ENCODE measurements around the gene UPF2.

Gene UPF2

DNA sequence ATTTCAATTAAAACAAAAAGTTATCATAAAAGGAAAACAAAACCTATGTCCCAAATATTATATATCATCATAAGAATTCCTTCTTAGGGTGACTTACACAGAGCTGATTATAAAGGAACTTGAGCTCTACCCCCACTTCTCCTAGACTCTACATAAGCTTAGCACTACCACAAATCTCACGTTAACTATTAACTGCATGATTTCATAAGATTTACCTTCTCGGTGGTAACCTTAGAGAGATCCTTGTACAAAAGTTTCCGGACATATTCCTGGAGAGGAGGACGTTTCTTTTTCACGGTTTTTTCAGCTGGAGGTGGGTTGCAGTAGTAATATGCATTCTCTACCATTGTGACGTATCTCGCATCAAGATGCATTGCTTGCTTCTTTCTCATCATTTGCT, 83.7 kb downstream of the UPF2 start:
- DNase-seq (ENCODE audit: low spot score) = no peak

DNA sequence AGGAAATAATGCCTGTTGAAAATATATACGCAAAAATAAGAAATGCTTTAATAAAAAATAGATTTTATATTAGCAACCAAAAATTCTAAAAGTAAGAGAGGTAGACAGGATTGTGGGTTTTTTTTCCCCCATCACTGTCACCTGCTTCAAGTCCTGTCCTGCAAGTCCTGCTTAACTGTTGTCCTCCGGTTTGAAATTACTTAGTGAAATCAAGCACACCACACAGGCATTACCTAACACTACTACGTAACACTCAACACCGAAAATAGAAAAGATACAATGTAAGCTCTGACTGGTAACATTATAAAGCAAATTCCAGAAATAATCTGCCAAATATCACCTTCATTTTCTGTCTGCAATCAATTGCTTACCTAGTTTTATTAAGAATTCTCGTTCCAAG, 90.9 kb downstream of the UPF2 start:
- no peak for DNase-seq (ENCODE audit: low spot score)

DNA sequence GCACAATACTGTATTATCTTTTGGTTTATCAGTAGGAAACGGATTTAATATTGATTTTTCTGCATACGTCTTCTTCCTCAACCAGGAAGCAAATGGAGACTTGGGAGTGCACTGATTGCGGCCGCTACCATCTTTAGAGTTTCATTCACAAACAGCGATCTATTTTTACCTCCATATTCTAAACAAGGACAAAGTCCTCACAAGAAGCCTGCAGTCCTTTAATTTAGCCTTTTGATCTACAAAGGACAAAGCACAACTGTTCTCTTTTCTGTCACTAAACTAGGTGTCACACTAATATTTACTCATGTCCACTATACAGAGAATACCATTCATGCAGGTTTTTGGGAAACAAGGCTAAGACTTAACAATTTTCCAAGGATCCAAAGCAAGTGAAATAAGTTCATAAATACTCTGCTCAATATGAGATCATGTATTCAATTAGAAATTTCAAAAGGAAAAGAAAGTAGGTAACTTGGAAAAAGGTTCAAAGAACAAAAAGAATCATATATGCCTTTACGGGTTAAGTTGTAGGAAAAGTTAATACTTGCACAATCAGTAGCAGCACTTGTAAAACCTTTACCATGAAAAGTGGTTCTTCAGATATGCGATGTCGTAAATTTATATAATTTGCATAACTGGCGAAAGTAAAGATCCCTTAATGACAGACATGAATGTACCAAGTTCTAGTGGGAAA, 92.1 kb downstream of the UPF2 start:
- peak; percentile 12 for DNase-seq (ENCODE audit: low spot score)

DNA sequence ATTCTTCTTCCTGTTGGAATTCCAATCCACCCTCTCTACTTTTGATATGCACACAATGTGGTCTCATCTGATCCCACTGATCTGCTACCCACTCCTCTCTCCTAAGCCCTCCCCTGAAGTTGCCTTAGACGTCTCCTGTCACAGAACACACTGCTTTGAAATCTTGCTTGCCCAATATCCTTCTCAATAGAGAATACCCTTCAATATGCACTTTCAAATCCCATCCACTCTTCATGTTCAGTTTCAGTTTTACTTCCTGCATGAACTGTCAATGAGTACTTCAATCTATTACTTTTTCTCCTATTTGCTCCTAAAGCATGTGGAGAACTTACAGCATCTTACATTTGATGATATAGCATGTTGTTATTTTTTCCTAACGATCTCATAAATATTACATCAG, 93.5 kb downstream of the UPF2 start:
- DNase-seq (ENCODE audit: low spot score) = no peak

DNA sequence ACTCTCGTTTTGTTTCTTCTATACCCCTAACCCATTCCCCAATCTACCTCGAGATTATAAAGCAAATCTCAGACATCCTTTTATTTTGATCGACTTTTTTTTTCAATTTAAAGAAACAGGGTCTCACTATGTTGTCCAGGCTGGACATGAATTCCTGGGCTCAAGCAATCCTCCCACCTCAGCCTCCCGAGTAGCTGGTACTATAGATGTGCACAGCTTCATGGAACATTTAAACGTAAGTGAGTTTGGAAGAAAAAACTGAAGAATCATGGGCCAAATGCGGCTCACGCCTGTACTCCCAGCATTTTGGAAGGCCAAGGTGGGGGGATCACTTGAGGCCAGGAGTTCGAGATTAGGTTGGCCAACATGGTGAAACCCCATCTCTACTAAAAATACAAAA, 96.0 kb downstream of the UPF2 start:
- DNase-seq (ENCODE audit: low spot score) = no peak

DNA sequence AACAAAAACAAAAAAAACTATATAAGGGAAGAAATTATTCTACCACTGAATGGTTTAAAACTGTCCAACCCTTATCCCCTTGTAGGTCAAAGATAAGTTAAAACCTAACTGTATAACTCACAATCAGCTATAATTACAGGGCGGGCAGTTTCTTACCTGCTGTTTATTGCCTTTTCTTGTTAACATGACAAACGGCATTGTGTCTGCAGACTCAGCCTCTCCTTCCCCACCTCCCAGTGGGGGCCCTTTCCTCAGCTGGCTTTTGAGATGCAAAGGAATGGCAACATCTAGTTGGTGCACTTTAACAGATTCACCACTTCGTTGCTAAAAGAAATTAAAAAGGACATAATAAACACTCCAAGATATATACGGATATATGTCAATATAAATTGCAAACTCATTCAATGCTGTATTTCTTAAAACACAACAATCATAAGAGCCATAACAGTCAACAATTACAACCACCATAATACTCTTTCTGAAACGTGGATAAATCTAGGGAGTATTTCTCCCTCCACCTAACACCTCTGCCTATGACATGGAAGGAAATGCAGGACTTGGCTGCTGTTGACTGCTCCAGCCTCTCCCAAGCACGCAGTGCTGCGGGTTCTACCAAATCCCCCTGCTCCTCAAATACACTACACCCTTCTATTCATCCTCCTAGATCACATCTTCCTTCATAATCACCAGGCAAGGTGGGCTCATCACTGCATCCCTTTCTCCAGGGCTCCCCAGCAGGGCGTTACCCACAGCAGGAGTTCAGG, 106.0 kb downstream of the UPF2 start:
- DNase-seq (ENCODE audit: low spot score) = no peak

DNA sequence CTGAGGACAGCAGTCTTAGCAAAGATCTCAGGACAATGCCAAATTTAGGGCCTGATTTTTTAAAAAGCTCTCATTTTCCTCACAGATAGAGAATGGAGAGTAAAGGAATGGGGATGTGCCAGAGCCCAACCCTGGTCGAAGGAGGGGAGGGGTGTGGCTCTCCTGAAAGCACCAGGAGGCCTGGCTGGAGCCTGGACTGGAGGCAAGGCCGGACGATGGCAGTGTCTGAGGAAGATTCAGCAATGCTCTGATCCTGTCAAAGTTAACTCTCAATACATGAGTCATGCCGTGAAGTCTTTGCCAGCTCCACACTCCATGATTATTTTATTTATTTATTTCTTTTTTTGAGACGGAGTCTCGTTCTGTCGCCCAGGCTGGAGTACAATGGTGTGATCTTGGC, 108.3 kb downstream of the UPF2 start:
- no peak for DNase-seq (ENCODE audit: low spot score)

DNA sequence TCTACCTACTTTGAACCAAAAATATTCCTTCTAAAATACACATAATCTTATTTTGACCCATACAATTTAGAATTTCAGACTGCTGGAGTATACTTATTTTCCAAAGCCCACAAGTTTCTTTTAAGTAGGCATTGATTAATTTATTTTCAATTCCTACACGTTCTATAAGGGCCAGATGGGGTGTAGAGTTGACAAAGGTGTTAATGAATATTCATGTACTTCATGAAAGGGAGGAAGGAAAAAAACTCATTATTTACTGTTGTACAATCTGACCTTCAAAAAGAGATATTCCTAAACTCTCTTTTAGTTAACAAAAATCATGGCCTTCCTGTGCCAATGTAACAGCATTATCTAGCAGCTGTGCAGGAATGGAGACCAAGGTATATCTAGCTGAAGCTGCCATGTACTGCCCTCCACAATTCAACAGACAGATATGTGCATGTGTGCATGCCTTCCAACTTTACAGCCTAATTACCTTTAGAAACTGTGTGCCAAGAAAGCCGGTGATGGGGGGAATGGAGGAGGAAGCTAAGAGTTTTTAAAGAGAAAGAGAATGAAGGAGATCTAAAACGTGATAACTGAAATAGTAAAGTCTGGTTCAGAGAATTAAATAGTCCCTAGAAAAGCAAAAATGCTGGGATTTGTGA, 108.9 kb downstream of the UPF2 start:
- DNase-seq (ENCODE audit: low spot score) = no peak

DNA sequence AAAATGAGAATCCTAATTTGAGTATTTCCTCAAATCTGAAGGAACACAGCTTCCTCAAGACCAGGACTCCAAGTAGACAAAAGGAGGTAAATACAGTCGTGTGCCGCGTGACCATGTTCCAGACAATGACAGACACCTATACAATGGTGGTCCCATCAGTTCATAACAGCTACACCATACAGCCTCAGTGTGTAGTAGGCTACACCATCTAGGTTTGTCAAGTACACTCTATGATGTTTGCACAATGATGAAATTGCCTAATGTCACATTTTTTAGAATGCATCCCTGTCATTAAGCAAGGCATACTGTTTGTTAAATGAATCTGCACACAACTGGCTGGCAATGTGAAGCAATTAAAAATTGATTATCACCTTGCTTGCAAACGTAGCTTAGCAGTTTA, 111.6 kb downstream of the UPF2 start:
- no peak for DNase-seq (ENCODE audit: low spot score)

DNA sequence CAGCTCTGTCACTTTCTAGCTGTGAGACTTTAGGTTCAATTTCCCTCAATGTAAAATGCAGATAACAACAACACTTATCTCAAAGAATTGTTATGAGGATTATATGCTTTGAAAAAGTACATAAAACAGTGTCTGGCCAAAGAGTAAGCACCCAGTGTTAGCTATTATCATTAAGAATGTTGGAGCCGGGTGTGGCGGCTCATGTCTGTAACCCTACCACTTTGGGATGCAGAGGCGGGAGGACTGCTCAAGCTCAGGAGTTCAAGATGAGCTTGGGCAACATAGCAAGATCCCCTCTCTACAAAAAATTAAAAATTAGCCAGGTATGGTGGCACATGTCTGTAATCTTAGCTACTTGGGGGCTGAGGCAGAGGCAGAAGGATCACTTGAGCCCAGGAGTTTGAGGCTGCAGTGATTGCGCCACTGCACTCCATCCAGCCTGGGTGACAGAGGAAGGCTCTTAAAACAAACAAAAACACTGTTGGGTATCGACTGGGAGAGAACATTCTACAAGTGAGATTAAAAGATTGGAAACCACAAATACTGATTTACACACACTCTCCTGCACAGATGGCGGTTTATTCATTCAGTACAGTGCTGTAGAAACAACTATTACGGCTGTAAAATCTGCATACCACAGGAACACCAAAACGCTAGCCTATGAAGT, 112.2 kb downstream of the UPF2 start:
- no peak for DNase-seq (ENCODE audit: low spot score)

DNA sequence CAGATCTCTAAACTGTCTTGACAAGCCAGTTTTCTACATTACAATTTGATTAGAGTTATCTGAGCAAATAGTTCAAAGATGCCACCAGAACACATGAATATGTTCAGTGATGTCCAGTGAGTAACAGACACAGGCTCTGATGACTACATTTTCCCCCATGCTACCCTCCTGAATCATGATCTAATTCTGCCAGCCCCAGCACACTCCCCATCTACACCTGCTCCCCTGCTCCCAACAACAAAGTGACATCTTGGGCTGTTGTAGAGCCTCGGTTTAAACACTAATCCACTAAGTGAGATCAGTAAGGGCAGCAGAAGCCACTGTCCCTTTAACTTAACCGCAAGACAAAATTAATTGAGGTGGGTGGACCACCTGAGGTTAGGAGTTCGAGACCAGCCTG, 114.9 kb downstream of the UPF2 start:
- DNase-seq (ENCODE audit: low spot score) = no peak

DNA sequence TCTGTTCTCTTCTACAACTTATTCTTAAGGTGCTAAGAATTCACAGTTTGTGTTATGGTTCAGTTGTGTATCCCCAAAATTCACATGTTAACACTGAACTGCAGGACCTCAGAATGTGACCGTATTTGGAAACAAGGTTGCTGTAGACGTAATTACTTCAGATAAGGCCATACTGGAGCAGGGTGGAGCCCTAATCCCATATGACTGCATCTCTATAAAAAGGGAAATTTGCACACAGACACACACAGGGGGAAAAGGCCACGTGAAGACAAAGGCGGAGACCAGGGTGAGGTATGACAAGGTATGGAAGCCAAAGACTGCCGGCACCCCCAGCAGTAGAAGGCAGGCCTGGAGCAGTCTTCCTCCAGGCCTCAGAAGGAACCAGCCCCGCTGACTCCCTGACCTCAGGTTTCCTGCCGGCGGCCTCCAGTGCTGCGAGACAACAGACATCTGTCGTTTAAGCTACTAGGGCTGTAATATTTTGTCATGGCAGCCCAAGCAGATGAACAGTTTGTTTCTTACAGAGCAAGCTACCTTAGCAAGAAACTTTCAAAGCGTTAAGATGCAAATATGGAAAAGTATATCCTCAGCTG, 120.7 kb downstream of the UPF2 start:
- DNase-seq (ENCODE audit: low spot score) = no peak

DNA sequence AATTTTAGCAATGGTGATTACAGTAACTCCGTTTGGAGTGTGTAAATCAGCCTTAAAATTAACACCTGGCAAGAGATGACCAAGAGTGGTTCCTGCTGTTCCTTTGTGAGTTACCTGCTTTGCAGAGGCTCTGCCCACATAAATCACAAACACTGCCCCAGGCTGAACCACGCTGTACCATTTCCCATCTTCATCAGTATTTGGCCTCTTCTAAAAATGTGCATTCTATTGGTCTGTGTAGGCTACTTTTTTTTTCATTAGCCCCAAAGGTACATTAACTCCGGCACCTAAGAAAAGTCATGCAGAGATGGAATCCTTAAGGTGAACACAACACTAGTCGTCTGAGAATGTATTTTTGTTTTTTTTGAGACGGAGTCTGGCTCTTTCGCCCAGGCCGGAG, 123.3 kb downstream of the UPF2 start:
- DNase-seq (ENCODE audit: low spot score) = no peak

DNA sequence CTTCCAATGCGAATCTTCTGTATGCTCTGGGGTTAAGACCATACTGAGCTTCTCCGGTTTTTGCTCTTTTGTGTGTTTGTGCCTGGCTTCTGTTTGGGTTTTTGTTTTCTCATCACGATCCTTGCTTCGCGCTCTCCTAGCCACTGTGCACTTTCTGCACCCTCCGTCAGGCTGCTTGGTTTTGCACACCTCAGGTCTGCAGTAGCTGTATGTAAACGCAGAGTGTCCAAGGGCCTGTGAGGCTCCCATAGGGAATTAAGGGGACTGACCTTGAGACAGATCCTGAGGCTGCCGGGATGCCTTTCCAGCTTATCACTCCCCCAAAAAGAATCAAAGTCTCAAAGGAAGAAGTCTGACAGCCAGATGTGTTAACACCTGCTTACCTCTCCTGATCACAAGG, 124.2 kb downstream of the UPF2 start:
- no peak for DNase-seq (ENCODE audit: low spot score)

DNA sequence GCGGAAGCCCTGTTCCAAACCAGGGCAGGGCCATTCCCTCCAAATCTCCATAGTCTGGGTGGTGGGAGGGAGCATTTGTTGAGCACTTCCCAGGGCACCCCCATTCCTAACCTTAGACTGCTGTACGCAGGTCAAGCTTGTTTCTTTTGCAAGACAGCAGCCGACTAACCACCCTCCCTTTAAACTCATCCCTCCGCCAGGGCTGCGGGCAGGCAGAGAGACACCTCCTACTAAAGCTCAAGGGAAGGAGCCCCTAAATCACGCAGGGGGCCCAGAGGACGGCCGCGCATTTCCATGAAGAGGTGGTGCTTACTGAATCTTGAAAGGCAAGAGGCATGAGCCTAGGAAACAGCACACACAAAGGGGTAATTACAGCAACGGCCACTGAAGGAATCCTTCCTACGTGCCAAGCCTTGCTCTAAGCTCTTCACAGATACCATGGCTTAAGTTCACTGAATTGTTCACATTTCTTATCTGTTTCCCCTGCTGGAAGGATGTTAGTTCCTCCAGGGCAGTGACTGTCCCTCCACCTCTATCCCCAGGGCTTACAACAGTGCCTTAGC, 129.4 kb downstream of the UPF2 start:
- DNase-seq (ENCODE audit: low spot score) = no peak

DNA sequence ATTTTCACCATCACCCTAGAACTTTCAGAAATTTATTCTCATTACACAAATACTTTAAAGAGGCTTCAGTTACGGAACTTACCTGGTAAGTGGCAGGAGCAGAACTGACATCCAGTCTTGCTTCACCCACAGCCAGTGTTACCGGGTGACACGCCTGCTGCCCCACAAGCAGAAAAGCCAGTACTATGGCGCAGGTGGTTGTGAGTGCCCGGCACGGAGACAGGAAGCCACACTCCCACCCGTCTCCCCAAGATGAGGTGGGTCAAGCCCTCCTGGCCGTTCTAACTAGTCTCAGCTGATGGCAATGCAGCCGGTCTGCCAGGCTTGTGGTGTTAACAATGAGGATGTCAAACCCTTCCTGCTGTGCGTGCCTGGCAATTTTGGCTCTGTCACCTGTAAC, 132.5 kb downstream of the UPF2 start:
- DNase-seq (ENCODE audit: low spot score) = no peak

DNA sequence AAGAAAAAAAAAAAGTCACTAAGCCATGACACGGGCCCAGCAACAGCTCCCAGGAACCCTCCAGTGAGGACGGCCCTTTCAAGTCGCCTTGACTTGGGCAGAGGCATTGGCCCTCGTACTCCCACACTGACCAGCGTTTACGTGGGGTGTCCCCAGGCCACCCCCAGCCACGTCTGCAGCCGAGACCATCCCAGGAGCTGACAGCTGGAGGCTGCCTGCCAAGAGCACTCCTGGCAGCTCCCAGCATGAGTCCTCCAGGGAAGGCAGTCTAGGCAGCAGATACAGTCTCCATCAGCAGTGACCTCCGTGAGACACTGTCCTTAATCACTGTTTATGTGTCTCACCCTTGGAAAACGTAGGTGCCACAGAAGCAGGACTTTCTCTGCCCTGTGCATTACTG, 133.0 kb downstream of the UPF2 start:
- DNase-seq (ENCODE audit: low spot score) = no peak

DNA sequence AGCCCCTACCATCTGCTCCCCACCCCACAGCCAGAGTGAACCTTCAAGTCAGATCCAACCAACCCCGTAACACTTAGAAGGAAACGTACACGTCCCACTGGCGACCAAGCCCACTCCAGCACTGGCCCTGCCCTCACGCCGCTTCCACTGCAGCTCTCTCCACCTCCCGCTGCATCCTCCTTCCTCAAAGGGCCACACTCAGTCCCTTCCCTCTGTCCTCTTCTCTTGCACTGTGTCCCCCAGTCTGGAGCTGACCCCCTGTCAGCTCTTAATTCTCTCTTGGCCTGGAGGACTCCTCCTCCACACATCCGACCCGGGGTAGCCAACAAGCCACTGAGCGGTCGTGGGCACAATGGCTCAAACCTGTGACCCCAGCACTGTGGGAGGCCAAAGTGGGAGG, 133.6 kb downstream of the UPF2 start:
- DNase-seq (ENCODE audit: low spot score) = no peak

DNA sequence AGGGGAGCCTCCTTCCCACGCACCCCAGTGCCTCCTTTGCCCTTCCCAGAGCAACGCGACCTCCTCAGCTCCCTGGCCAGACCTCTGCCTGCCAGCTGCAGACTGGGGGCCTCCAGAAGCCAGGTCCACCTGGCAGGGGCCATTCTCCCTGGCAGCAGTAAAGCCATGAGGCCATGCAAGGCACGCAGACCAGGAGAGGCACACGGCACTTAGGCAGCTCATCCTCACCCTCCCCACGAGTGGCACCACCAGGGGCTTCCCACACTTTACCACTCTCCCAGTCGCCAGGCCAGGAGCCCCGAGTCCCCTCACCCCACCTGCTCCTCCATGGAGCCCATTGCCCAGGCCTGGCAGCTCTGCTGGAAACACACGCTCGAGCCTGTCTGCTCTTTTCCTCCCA, 134.1 kb downstream of the UPF2 start:
- no peak for DNase-seq (ENCODE audit: low spot score)

DNA sequence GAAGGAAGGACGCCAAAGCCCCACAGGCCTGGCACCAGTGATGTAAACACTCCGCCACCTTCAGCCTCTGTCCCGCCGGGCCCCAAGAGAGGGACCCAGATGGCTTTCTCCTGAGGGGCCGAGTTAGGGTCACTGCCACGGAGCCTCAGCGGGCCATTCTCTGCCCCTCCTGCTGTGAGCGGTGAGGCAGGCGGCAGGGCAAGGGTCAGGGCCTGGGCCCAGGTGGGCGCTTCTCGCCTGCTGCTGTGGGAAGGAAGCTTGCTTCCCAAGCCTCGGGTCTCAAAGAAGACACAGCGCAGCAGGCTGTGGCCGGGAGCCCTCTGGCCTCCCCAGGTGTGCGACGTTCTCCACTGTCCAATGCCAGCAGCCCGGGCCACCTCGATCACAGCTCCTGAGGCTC, 134.7 kb downstream of the UPF2 start:
- no peak for DNase-seq (ENCODE audit: low spot score)

DNA sequence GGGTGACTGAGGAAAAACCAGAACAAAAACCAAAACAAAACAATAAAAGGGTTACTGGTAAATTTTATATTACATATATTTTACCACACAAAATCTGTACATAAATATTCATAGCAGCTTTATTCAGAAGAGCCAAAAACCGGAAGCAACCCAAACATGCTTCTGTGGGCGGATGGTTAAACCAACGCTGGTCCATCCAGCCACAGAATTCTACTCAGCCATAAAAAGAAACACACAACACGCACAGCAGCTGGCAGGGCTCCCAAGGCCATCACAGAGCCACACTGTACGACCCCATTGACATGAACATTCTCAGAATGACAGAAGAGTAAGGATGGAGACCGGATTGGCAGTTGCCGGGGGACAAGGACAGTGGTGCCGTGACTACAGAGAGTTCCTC, 135.9 kb downstream of the UPF2 start:
- DNase-seq (ENCODE audit: low spot score) = no peak

DNA sequence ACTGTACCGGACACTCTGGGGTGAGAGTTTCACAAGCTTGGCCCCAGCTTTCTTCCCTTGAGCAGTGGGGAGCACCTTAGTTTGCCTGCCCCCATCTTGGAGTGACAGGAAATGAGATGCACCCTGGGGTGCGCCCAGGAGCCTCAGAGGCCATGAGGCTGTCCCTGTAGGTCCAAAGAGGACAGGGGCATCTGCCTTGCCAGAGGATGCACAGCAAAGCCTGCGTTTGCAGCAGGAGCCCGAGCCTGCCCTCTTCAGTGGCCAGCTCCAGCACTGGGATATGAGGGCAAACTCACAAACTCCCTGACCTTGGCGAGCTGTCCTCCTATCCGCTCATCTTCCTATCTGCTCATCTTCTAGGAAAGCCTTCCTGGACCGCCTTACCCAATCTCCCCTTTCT, 140.0 kb downstream of the UPF2 start:
- no peak for DNase-seq (ENCODE audit: low spot score)
